ENCODE measurements around the gene SCAF8. TPM values are rescaled to one million over a fixed set of nuclear protein-coding genes. Genes with fewer than 3 reads are reported as not detected.

The SCAF8 gene
- total and polyA plus RNA-seq, 2 donors (not counting 1 experiment from before 2014, with no cell fraction given) = 25.7 to 75.2 TPM

DNA sequence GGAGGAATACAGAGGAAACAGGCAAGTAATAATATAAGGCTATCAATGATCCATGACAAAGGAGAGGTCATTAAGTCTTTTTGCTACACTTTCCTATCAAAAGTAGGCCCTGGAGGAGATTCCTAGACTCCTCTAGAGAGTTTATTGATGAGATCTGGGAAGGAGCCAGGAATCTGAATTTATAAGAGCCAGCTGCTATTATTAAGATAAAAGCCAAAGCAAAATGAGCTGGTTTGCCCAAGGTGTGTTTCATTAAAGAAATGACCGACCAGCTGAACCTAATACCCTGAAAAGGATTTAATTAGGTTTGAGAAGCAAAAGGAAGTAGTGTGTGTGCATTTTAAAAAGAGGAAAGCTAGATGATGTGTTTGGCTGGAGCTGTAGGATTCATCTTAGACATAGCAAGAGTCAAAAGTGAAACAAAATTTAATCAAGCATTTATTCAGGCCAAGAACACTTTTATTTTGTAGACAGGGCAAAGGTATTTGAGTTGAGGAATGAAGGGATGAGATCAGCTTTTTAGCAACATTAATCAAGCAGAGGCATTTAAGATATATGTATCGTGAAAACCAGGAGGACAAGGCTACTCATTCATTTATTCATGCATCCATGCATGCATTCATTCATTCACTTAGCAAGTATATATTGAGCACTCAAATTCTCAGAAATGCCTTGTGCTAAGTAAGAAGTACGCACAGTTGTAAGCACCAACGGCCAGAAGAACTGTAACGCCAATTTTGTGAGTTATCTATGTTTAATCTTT is 43.5 kb upstream of the SCAF8 start:
- TF ChIP-seq CTCF (IDR thresholded peaks at IDR 0.05) (no peak), EZH2 (IDR thresholded peaks at IDR 0.05; ENCODE audit: borderline replicate concordance, insufficient read depth, low read depth, low read length, poor library complexity, severe bottlenecking) (no peak)
- peaks cover 6 to 12% of the 10 kb centered on the region in 2 donors for H3K4me1 ChIP-seq (ENCODE audit: control insufficient read depth in 2 of 2, insufficient read depth in 2 of 2, low read length in 2 of 2)
- CTCF ChIA-PET = interaction anchor here (1.6 to 2.5 kb wide), 2 partner anchors 8 to 14 kb away, joined by 3 to 12 read pairs; no protein-coding TSS in a partner anchor
- H3K27me3 Mint-ChIP-seq = no peaks in the 10 kb centered on the region
- no CpG with 5 or more reads among the region's 5 CpGs for WGBS (ENCODE audit: insufficient coverage)
- no peak overlapping the region for H3K4me2 ChIP-seq (replicated peaks; ENCODE audit: low read depth, low read length, poor library complexity, severe bottlenecking)
- no peaks in the 10 kb centered on the region for H3K79me2 ChIP-seq (ENCODE audit: control insufficient read depth, insufficient read depth, low read length)
- DNase-seq = no peak
- peak overlapping the region; percentile 11 for H2AFZ ChIP-seq (ENCODE audit: insufficient read depth, low read depth, low read length, poor library complexity, severe bottlenecking)
- H3K4me1 Mint-ChIP-seq = peaks cover 19% of the 10 kb centered on the region
- H3K27me3 ChIP-seq (replicated peaks in 1 of 4; ENCODE audit: control extremely low read depth in 1 of 4, control insufficient read depth in 3 of 4, insufficient read depth in 4 of 4, low read length in 3 of 4) = no peaks in the 10 kb centered on the region
- no peaks in the 10 kb centered on the region for H3K9me3 Mint-ChIP-seq (ENCODE audit: insufficient read depth)
- no peak overlapping the region for H3K9ac ChIP-seq (ENCODE audit: low read length)
- H3K36me3 ChIP-seq (replicated peaks in 1 of 2; ENCODE audit: control extremely low read depth in 1 of 2, control insufficient read depth in 1 of 2, extremely low read depth in 1 of 2, insufficient read depth in 2 of 2, low read length in 1 of 2) = no peaks in the 10 kb centered on the region
- no peak for ATAC-seq (ENCODE audit: low read depth)
- H3K27ac Mint-ChIP-seq = no peak overlapping the region
- H3K9me3 ChIP-seq (ENCODE audit: control extremely low read depth in 1 of 3, control insufficient read depth in 2 of 3, insufficient read depth in 1 of 3, low read length in 2 of 3) = no peaks in the 10 kb centered on the region
- no peak overlapping the region for H3K4me3 ChIP-seq (ENCODE audit: control extremely low read depth in 1 of 5, extremely low read depth in 1 of 5, insufficient read depth in 1 of 5, low read depth in 2 of 5, low read length in 4 of 5)
- POLR2A ChIA-PET = interaction anchor here (0.6 kb wide), 1 partner anchor 380 kb away, joined by 4 read pairs; no protein-coding TSS in a partner anchor
- no peak overlapping the region for H3K4me3 Mint-ChIP-seq
- no peaks in the 10 kb centered on the region for H4K20me1 ChIP-seq (ENCODE audit: control insufficient read depth, insufficient read depth, low read length, poor library complexity, severe bottlenecking)
- intact Hi-C loops (cut with micrococcal nuclease) = no loop called here
- H3K27ac ChIP-seq (ENCODE audit: low read length in 2 of 2) = no peak overlapping the region

DNA sequence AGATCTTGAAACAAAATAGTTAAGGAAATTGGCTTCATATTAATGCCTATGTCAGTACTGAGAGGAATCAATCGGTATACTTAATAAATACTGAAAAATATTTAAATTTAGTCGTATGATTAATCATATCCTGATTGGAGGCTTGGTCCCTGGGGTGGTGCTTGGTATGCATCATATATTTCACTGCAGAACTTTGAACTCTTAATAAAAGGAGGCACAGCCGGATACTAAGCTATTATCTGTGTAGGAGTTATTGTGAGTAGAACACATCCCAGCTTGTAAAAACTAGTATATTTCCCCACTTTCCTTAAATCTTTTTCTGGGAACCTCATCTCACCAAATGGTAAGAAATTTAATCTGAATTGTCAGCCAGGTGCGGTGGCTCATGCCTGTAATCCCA is 42.4 kb upstream of the SCAF8 start:
- Histone ChIP-seq H3K36me3 (replicated peaks in 1 of 2; ENCODE audit: control extremely low read depth in 1 of 2, control insufficient read depth in 1 of 2, extremely low read depth in 1 of 2, insufficient read depth in 2 of 2, low read length in 1 of 2) (no peaks in the 10 kb centered on the region), H2AFZ (ENCODE audit: insufficient read depth, low read depth, low read length, poor library complexity, severe bottlenecking) (no peak overlapping the region), H3K9ac (ENCODE audit: low read length) (no peak overlapping the region), H3K79me2 (ENCODE audit: control insufficient read depth, insufficient read depth, low read length) (no peaks in the 10 kb centered on the region), H3K4me3 (ENCODE audit: control extremely low read depth in 1 of 5, extremely low read depth in 1 of 5, insufficient read depth in 1 of 5, low read depth in 2 of 5, low read length in 4 of 5) (no peak overlapping the region), H3K27ac (ENCODE audit: low read length in 2 of 2) (no peak overlapping the region), H3K4me1 (ENCODE audit: control insufficient read depth in 2 of 2, insufficient read depth in 2 of 2, low read length in 2 of 2) (peaks cover 3 to 4% of the 10 kb centered on the region in 2 donors), H3K9me3 (ENCODE audit: control extremely low read depth in 1 of 3, control insufficient read depth in 2 of 3, insufficient read depth in 1 of 3, low read length in 2 of 3) (no peaks in the 10 kb centered on the region), H4K20me1 (ENCODE audit: control insufficient read depth, insufficient read depth, low read length, poor library complexity, severe bottlenecking) (no peaks in the 10 kb centered on the region), H3K4me2 (replicated peaks; ENCODE audit: low read depth, low read length, poor library complexity, severe bottlenecking) (no peak overlapping the region), H3K27me3 (replicated peaks in 1 of 4; ENCODE audit: control extremely low read depth in 1 of 4, control insufficient read depth in 3 of 4, insufficient read depth in 4 of 4, low read length in 3 of 4) (no peaks in the 10 kb centered on the region)
- DNase-seq = no peak
- POLR2A ChIA-PET = interaction anchor here (0.7 kb wide), 1 partner anchor 463 kb away, joined by 8 read pairs; no protein-coding TSS in a partner anchor
- no peak for TF ChIP-seq CTCF (IDR thresholded peaks at IDR 0.05)
- no peak for ATAC-seq (ENCODE audit: low read depth)
- Mint-ChIP-seq H3K4me1 (peaks cover 12% of the 10 kb centered on the region), H3K4me3 (no peak overlapping the region), H3K27me3 (no peaks in the 10 kb centered on the region), H3K27ac (no peak overlapping the region), H3K9me3 (ENCODE audit: insufficient read depth) (no peaks in the 10 kb centered on the region)
- 100% methylated on average over 1 of the region's 4 CpGs for WGBS (ENCODE audit: insufficient coverage)
- CTCF ChIA-PET = no interaction called here
- intact Hi-C loops (cut with micrococcal nuclease) = no loop called here
